A549 treated with GW870086 at 1 μM for 4 hours (cell line): Measurements from ENCODE around the gene SYTL3. TPM values are rescaled to one million over a fixed set of nuclear protein-coding genes. Genes with fewer than 3 reads are reported as not detected.

Source experiments
- total RNA-seq: library from RNA; stranded (reverse); fragments of 200-300 nt; extraction: Qiagen RNA extraction; gene quantifications from 5 replicates; pipeline ENCODE4 v1.2.3, GENCODE V29; 2022; ENCODE audit warnings: low read depth

Gene SYTL3, protein sequence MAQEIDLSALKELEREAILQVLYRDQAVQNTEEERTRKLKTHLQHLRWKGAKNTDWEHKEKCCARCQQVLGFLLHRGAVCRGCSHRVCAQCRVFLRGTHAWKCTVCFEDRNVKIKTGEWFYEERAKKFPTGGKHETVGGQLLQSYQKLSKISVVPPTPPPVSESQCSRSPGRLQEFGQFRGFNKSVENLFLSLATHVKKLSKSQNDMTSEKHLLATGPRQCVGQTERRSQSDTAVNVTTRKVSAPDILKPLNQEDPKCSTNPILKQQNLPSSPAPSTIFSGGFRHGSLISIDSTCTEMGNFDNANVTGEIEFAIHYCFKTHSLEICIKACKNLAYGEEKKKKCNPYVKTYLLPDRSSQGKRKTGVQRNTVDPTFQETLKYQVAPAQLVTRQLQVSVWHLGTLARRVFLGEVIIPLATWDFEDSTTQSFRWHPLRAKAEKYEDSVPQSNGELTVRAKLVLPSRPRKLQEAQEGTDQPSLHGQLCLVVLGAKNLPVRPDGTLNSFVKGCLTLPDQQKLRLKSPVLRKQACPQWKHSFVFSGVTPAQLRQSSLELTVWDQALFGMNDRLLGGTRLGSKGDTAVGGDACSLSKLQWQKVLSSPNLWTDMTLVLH
- 1.1 to 1.5 TPM (median 1.3 TPM) in 5 replicates for total RNA-seq

DNA sequence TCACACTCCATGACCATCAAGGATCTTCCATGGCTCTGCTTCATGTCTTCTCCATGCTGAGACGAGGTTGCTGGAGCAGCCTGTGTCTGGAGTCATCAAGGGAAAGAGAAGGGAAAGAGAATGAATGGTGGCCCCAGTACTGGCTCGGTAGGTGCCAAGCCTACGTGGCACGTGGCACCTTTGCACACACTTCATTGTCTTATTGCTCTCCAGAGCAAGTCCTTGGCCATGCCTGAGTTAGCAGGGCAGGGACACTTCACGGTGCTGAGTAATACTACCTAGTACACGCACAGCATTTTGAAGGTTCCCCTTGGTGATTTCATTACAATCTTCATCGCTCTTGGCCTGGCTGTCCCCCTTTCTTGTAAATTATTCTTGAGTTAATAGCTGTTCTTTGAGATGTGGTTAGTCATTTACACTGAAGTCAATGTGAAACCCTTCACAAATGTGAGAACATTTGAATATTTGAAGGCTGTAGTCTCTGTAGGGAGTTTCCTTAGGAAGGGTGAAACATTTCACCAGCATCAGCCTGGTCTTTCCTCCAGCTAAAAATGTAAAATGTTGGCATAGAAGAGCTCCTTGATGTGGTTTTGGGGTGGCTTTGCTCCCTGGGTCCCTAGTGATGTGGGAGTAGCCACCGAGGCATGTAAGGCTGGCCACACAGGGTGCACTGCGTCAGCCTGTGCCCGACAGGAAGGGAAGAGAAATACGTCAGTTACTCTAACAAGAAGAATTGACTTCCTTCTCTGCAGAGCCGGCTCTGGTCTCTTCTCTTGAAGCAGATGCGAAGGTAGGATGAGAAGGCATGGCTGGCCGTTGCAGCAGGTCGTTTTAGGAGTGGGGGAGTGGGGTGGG is at the start of gene SYTL3:
SYTL3 (plus strand) TSS at position 766 of the 855 bp plus-strand sequence. CDS start 13,215 bp downstream, outside the sequence.

DNA sequence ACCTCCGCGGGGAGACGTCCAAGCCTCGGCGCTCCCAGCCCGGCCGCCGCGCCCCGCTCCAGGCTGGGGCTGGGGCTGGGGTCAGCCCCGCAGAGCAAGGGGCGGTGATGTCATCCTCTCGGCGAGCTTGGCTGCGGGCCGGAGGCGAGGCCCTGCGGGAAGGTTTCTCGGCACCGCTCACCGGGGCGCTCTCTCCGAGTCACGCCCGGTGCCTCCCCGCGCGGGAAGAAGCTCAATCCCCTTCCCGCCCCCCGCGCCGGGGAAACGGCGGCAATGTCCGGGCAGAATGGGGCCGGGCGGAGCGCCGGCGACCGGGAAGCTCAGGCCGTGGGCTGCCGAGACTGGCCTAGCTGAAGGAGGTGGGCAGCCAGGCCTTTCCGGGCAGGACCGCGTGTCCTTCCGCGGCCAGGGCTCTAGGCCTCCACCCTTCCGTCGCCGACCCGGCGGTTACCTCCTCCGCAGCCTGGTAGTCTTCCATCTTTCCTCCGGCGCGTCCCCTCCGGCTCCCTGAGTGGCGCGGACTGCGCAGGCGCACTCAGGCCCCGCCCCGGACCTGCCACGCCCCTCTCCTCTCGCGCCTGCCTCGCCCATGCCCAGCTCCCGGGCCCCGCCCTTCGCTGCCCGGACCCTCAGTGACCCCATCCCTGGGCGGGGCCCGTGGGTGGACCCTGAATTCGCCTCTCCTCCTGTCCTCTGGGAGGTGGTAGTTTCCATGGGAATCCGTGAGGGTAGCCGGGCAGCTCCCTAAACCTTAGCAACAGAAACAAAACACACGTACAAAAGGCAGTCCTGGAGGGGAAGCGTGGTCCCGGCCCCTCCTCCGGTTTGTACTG is 5.4 kb upstream of the SYTL3 start, which contains the start of gene DYNLT1:
DYNLT1 (minus strand) TSS at position 513 of the 833 bp plus-strand sequence; CDS start at position 478, 35 bp downstream.

Other genes starting within 250 kb of the SYTL3 start
- 11.7 to 17.0 TPM (median 15.2 TPM) in 5 replicates for gene TMEM181, start 90.0 kb upstream of the SYTL3 start, total RNA-seq
- gene DYNLT1, start 5.3 kb upstream of the SYTL3 start, total RNA-seq: 101 to 128 TPM (median 110 TPM) in 5 replicates
- 325 to 343 TPM (median 338 TPM) in 5 replicates for gene EZR, start 169.3 kb downstream of the SYTL3 start, total RNA-seq